ENCODE data around the gene BSG.

Gene BSG

DNA sequence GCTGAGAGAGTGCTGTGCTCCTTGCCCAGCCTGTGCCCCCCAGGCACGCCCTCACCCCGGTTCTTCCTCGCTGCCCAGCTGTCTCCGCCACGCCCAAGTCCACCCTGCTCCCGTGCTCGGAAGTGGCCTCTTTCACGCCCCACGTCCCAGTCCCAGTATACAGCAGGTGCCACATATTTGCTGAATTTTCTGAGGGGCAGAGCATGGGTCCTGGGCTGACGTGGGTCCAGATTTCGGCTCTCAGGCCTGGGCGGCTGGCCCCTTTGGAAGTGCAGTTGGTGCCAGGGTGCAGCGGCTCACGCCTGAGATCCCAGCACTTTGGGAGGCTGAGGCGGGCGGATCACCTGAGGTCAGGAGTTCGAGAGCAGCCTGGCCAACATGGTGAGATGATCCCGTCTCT is 20.7 kb downstream of the BSG start:
- TF ChIP-seq CTCF (conservative IDR thresholded peaks at IDR 0.05; ENCODE audit: control insufficient read depth, insufficient read depth, low read depth, low read length) = no peak
- no peak for DNase-seq (ENCODE audit: low read depth)
- H3K4me3 ChIP-seq (ENCODE audit: control insufficient read depth, low read depth, low read length) = no peak overlapping the region

- TF ChIP-seq CTCF (conservative IDR thresholded peaks at IDR 0.05; ENCODE audit: control insufficient read depth, insufficient read depth, low read depth, low read length) = no peak
- no peak overlapping the region for H3K4me3 ChIP-seq (ENCODE audit: control insufficient read depth, low read depth, low read length)
- no peak for DNase-seq (ENCODE audit: low read depth)
Measured at GRCh38 chr19:593505-593904, 21.1 kb downstream of the BSG start.

DNA sequence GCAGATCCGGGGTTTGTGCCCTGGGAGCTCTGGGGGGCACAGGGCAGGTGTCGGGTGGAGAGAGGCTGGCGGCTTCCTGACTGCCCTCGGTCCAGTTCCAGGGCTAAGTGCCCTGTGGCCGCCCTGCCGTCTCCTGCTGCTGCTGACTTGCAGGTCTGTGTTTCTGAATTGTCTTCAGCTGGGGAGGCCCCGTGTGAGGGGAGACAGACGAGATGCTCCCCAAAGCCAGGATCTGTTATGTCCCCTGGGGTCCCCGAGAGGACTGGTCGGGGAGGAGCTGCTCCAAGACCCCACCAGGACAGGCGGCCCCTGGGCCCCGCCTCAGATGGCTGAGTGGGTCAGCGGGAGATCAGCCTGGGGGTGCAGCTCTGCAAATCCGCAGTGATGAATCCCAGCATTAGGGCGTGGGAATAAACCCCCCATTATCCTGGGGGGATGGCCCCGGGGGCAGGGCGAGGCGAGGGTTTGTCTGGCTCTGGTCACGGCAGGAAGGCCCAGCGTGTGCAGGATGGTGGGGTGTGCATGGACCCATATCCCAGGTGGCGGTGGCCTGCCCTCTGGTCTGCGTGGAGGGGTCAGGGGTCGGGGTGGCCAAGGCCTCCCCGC is 22.0 kb downstream of the BSG start:
- TF ChIP-seq CTCF (conservative IDR thresholded peaks at IDR 0.05; ENCODE audit: control insufficient read depth, insufficient read depth, low read depth, low read length) = no peak
- no peak overlapping the region for H3K4me3 ChIP-seq (ENCODE audit: control insufficient read depth, low read depth, low read length)
- DNase-seq (ENCODE audit: low read depth) = no peak

DNA sequence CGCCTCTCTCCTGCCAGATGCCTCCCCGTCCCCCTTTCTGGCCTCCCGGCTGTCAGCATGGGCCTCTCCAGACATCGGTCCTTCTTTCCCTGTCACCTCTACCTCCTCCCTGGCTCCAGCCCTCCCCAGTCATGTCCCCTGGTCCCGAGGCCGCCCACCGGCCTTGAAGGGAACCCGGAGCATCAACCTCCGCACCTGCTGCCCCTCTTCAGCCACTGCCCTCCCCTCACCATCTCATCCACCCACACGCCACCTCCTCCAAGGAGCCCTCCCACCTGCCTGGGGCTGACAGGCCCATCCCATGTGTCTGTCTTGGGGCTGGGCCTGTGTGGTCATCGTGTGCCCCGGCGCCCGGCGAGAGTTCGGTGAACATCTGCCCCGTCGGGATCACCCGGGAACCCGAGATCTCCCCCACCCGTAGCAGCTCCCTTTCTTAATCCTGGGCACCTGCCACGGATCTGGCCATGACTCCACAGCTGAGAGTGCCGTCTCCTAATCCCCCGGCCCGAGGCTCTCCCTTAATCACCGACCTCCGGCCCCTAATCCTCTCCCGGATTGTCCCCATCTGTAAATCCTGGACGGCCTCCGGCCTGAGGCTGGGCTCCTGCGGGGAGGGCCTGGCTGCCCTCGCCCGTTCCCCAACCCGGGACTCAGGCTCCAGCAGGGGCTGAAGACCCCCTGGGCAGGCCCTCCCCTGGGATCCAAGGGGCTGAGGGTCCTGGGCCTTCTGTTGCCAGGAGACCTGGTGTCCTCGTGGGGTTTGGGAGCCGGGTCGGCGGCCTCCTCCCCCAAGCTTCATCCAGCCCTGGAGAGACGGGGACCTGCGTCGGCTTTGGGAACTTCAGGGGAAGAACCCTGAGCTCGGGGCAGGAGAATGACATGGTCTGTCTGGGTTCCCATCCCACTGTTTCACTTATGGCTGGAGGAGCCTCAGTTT is 23.2 kb downstream of the BSG start:
- H3K4me3 ChIP-seq (ENCODE audit: control insufficient read depth, low read depth, low read length) = no peak overlapping the region
- TF ChIP-seq CTCF (conservative IDR thresholded peaks at IDR 0.05; ENCODE audit: control insufficient read depth, insufficient read depth, low read depth, low read length) = no peak
- no peak for DNase-seq (ENCODE audit: low read depth)

- H3K4me3 ChIP-seq (ENCODE audit: control insufficient read depth, low read depth, low read length) = no peak overlapping the region
- no peak for DNase-seq (ENCODE audit: low read depth)
- no peak for TF ChIP-seq CTCF (conservative IDR thresholded peaks at IDR 0.05; ENCODE audit: control insufficient read depth, insufficient read depth, low read depth, low read length)
Measured at GRCh38 chr19:596263-596655, 23.9 kb downstream of the BSG start.

GRCh38 chr19:597406-598315 is 25.3 kb downstream of the BSG start:
- no peak for DNase-seq (ENCODE audit: low read depth)
- H3K4me3 ChIP-seq (ENCODE audit: control insufficient read depth, low read depth, low read length) = no peak overlapping the region
- TF ChIP-seq CTCF (conservative IDR thresholded peaks at IDR 0.05; ENCODE audit: control insufficient read depth, insufficient read depth, low read depth, low read length) = no peak
